Thyroid gland (tissue), 4 donors: ENCODE data around the gene SLC7A1. TPM values are rescaled to one million over a fixed set of nuclear protein-coding genes. Genes with fewer than 3 reads are reported as not detected.

Source experiments
- DNase-seq, 2 donors: peaks; one replicate each; pipeline ENCODE4 v3.0.0-alpha.2; 2019
- H3K27ac ChIP-seq, 3 donors: fragments of 200-600 bp; sonication (generic); 1 replicate in 2 of 3; 2 replicates in 1 of 3; pipeline ENCODE4 v1.5.1; 2016 to 2019; ENCODE audit warnings: mild to moderate bottlenecking in 1 of 3, moderate library complexity in 1 of 3
- H3K27me3 ChIP-seq: fragments of 200-600 bp; sonication (generic); one replicate; pipeline ENCODE4 v1.5.1; 2019
- H3K36me3 ChIP-seq, 2 donors: fragments of 200-600 bp; sonication (generic); one replicate each; pipeline ENCODE4 v1.5.1; 2016 to 2019
- H3K4me1 ChIP-seq, 2 donors: fragments of 200-600 bp; sonication (generic); one replicate each; pipeline ENCODE4 v1.5.1; 2017 to 2019
- H3K4me3 ChIP-seq, 3 donors: fragments of 200-600 bp; sonication (generic); replicated peaks in 1 of 3; 1 replicate in 2 of 3; 2 replicates in 1 of 3; pipeline ENCODE4 v1.5.1; 2016; ENCODE audit warnings: mild to moderate bottlenecking in 1 of 3
- H3K9me3 ChIP-seq: fragments of 200-600 bp; sonication (generic); one replicate; pipeline ENCODE4 v1.5.1; 2017
- CTCF ChIP-seq, 6 experiments: fragments of 200-600 bp in 3 of 6; fragments of 450-650 bp in 3 of 6; sonication (generic) in 3 of 6; IDR thresholded peaks; one replicate each; pipeline ENCODE4 v1.5.1; 2016 to 2019; ENCODE audit warnings: antibody characterized with exemption in 6 of 6, mild to moderate bottlenecking in 2 of 6, inconsistent platforms in 1 of 6, moderate library complexity in 1 of 6
- POLR2A ChIP-seq, 2 donors: fragments of 450-650 bp; IDR thresholded peaks; one replicate each; pipeline ENCODE4 v1.6.1; 2017; ENCODE audit warnings: antibody characterized with exemption in 2 of 2, mild to moderate bottlenecking in 2 of 2, moderate library complexity in 1 of 2
- WGBS, 2 donors: methylation state at CpG; one replicate each; pipeline ENCODE4 v1.1.5; 2017; 5-methylcytosine and 5-hydroxymethylcytosine counted together
- intact Hi-C: fragments of 100-400 bp; cut with DNase I; formaldehyde crosslinking; loops from one replicate; pipeline ENCODE4 v1.15.1; 2023
- total RNA-seq, 4 donors: library from RNA; depleted of rRNA; stranded (reverse); fragments of >200 nt; gene quantifications; one replicate each; pipeline ENCODE4 v1.2.3, GENCODE V29; 2016

The SLC7A1 gene
- total RNA-seq, 4 donors from 2014 or later: 12.9 to 31.2 (median 22.5) TPM

GRCh38 chr13:29499506-29500165 is 95.9 kb downstream of the SLC7A1 start:
- intact Hi-C loops: loop anchor here (10.0 kb wide), 1 partner anchor 215 kb away; no protein-coding TSS in a partner anchor
- no peak for DNase-seq
- H3K4me1 ChIP-seq: no peaks in the 10 kb centered on the region
- no peaks in the 10 kb centered on the region for H3K36me3 ChIP-seq
- no peaks in the 10 kb centered on the region for H3K27me3 ChIP-seq
- no peak overlapping the region for H3K4me3 ChIP-seq
- no peak overlapping the region for H3K27ac ChIP-seq
- H3K9me3 ChIP-seq: no peaks in the 10 kb centered on the region
- WGBS, 2 donors: 87 to 89% methylated on average over 4 to 7 of the region's 7 CpGs
- TF ChIP-seq POLR2A (IDR thresholded peaks at IDR 0.05) (no peak), CTCF (IDR thresholded peaks at IDR 0.05) (no peak)

GRCh38 chr13:29498426-29499040 is 97.0 kb downstream of the SLC7A1 start:
- WGBS, 2 donors: 81 to 88% methylated on average over 11 to 13 of the region's 13 CpGs
- Histone ChIP-seq H3K36me3 (no peaks in the 10 kb centered on the region), H3K9me3 (no peaks in the 10 kb centered on the region), H3K27ac (no peak overlapping the region), H3K27me3 (no peaks in the 10 kb centered on the region), H3K4me1 (no peaks in the 10 kb centered on the region), H3K4me3 (no peak overlapping the region)
- TF ChIP-seq CTCF (IDR thresholded peaks at IDR 0.05): no peak
- no peak for TF ChIP-seq POLR2A (IDR thresholded peaks at IDR 0.05)
- intact Hi-C loops: no loop called here
- DNase-seq: no peak

DNA sequence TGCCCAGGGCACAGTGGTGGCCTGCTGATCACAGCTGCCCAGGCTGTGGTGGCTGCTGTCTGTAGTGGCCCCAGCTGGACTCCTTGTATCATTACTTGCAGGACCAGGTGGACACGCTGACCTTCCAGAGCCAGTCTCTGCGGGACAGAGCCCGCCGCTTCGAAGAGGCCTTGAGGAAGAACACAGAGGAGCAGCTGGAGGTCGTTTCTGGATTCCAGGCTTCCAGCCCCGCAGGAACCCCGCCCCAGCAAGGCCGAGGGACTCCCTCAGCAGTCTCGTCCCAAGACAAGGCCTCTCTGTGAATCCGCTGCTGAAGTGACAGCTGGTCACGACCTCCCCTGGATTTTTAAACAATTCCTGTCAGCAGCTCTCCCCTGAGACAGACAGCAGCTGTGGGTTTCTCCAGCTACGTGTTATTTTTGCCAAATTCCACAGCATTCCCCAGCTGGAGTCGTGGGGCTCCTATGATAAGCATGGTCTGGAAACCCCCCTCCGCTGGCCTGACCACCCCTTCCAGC is 98.3 kb downstream of the SLC7A1 start:
- TF ChIP-seq CTCF (IDR thresholded peaks at IDR 0.05) (no peak), POLR2A (IDR thresholded peaks at IDR 0.05) (no peak)
- H3K27me3 ChIP-seq: no peaks in the 10 kb centered on the region
- 46 to 52% methylated on average over 7 to 15 of the region's 15 CpGs for WGBS, 2 donors
- intact Hi-C loops: no loop called here
- no peaks in the 10 kb centered on the region for H3K9me3 ChIP-seq
- H3K27ac ChIP-seq: no peak overlapping the region
- no peak overlapping the region for H3K4me3 ChIP-seq
- H3K36me3 ChIP-seq: no peaks in the 10 kb centered on the region
- no peak for DNase-seq
- H3K4me1 ChIP-seq: no peaks in the 10 kb centered on the region

DNA sequence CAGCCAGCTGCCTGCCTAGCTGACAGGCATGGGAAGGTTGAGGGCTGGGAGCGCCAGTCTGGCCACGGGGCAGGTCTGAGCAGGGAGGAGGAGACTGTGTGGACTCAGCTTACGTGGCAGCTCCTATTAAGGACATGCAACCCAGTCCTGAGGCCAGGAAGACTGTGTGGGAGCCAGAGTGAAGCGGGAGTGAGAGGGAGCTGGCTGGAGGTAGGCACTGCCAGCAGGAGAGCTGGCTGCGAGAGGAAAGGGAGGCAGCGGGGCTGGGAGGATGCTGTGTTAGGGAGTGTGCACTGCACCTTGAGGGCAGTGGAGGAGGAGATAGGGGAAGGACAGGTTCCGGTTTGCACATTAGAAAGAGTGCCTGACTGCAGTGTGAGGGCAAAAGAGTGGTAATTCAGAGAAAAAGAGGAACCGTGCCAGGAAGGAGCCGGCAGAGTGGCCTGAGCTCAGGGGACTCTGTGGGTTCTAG is 99.2 kb downstream of the SLC7A1 start:
- TF ChIP-seq POLR2A (IDR thresholded peaks at IDR 0.05) (no peak), CTCF (IDR thresholded peaks at IDR 0.05) (no peak)
- no peaks in the 10 kb centered on the region for H3K4me1 ChIP-seq
- no peak overlapping the region for H3K4me3 ChIP-seq
- intact Hi-C loops: no loop called here
- H3K36me3 ChIP-seq: no peaks in the 10 kb centered on the region
- DNase-seq: no peak
- H3K27ac ChIP-seq: no peak overlapping the region
- 65 to 72% methylated on average over 9 of the region's 9 CpGs for WGBS, 2 donors
- no peaks in the 10 kb centered on the region for H3K9me3 ChIP-seq
- no peaks in the 10 kb centered on the region for H3K27me3 ChIP-seq

DNA sequence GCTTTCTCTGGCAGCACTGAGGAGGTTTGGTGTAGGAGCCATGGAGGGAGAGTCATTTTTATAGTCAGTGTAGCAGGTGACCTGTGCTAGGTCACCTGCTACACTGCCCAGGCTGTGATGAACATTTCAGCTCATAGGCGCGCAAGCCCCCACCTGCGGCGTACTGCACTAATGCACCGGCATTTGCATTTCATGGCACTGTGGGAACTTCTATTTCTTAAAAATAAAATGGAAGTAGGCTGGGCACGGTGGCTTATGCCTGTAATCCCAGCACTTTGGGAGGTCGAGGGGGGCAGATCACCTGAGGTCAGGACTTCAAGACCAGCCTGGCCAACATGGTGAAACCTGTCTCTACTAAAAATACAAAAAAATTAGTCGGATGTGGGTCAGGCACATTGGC is 101.0 kb downstream of the SLC7A1 start:
- no peaks in the 10 kb centered on the region for H3K36me3 ChIP-seq
- H3K4me3 ChIP-seq: no peak overlapping the region
- H3K4me1 ChIP-seq: no peaks in the 10 kb centered on the region

More for the DNA sequence above, 101.0 kb downstream of the SLC7A1 start:
- H3K27ac ChIP-seq: no peak overlapping the region
- intact Hi-C loops: no loop called here
- TF ChIP-seq CTCF (IDR thresholded peaks at IDR 0.05) (no peak), POLR2A (IDR thresholded peaks at IDR 0.05) (no peak)
- no peak for DNase-seq
- no peaks in the 10 kb centered on the region for H3K9me3 ChIP-seq
- 90 to 94% methylated on average over 8 of the region's 8 CpGs for WGBS, 2 donors
- H3K27me3 ChIP-seq: no peaks in the 10 kb centered on the region
